Inflammatory macrophage treated with lipopolysaccharide for 4 hours (primary cell): ENCODE results near the gene CDHR2.
A peak's percentile ranks its signal among the peaks of the same experiment; 100 is the strongest.
"Not testable (repeated sequence)": the region's sequence is repeated elsewhere in the genome, so short reads cannot be mapped to it uniquely, and the experiment has no call there.

Source experiments
- DNase-seq: peaks from one replicate; pipeline ENCODE4 v3.0.0-alpha.2; 2020

The CDHR2 gene

GRCh38 chr5:176541338-176542134 is 7.6 kb upstream of the CDHR2 start:
- DNase-seq = peak; percentile 44

GRCh38 chr5:176542135-176542595 is 7.0 kb upstream of the CDHR2 start:
- DNase-seq = no peak

- no peak for DNase-seq
Measured at GRCh38 chr5:176542596-176543427, 6.3 kb upstream of the CDHR2 start.

GRCh38 chr5:176543428-176544182 is 5.5 kb upstream of the CDHR2 start:
- peak; percentile 70 for DNase-seq

GRCh38 chr5:176545388-176545736 is 3.8 kb upstream of the CDHR2 start:
- DNase-seq = no peak

GRCh38 chr5:176545737-176546509 is 3.2 kb upstream of the CDHR2 start:
- no peak for DNase-seq

GRCh38 chr5:176547802-176548201 is 1.3 kb upstream of the CDHR2 start:
- DNase-seq = peak; percentile 47

GRCh38 chr5:176549871-176550270 is 729 bp downstream of the CDHR2 start:
- no peak for DNase-seq

- peak; percentile 47 for DNase-seq
Measured at GRCh38 chr5:176550275-176550831, 1.2 kb downstream of the CDHR2 start.

- not testable (repeated sequence) for DNase-seq
Measured at GRCh38 chr5:176550937-176551336, 1.8 kb downstream of the CDHR2 start.

GRCh38 chr5:176552332-176552869 is 3.3 kb downstream of the CDHR2 start:
- no peak for DNase-seq

GRCh38 chr5:176553260-176554085 is 4.3 kb downstream of the CDHR2 start:
- no peak for DNase-seq

GRCh38 chr5:176557846-176558245 is 8.7 kb downstream of the CDHR2 start:
- no peak for DNase-seq

- DNase-seq = no peak
Measured at GRCh38 chr5:176559683-176560082, 10.5 kb downstream of the CDHR2 start.

- DNase-seq = no peak
Measured at GRCh38 chr5:176560364-176560763, 11.2 kb downstream of the CDHR2 start.

GRCh38 chr5:176561259-176561658 is 12.1 kb downstream of the CDHR2 start:
- DNase-seq = no peak

GRCh38 chr5:176562189-176562588 is 13.0 kb downstream of the CDHR2 start:
- DNase-seq = no peak

- no peak for DNase-seq
Measured at GRCh38 chr5:176564002-176564401, 14.9 kb downstream of the CDHR2 start.

GRCh38 chr5:176565760-176566288 is 16.7 kb downstream of the CDHR2 start:
- no peak for DNase-seq

GRCh38 chr5:176568657-176569056 is 19.5 kb downstream of the CDHR2 start:
- DNase-seq = no peak

GRCh38 chr5:176570044-176570443 is 20.9 kb downstream of the CDHR2 start:
- no peak for DNase-seq
